MCF 10A (cell line): ENCODE data around the gene PATJ. TPM values are rescaled to one million over a fixed set of nuclear protein-coding genes. Genes with fewer than 3 reads are reported as not detected.
"Not testable (repeated sequence)": the region's sequence is repeated elsewhere in the genome, so short reads cannot be mapped to it uniquely, and the experiment has no call there.

Experiments used
- BruUV-seq: library from RNA; stranded (reverse); fragments of 400-500 nt; replicated peaks from 2 replicates; lab custom pipeline; 2021; lab: Mats Ljungman, UMichigan
- CTCF ChIA-PET: fragments of 300-600 bp; sonication (Branson Sonifier 250); formaldehyde crosslinking; extraction: SDS; loops from one replicate; lab custom pipeline; 2021; ENCODE audit warnings: antibody characterized with exemption, inconsistent platforms; lab: Yijun Ruan, JAX
- POLR2A ChIA-PET: fragments of 300-600, 350-650 bp; sonication (Branson Sonifier 250); formaldehyde crosslinking; extraction: SDS; loops from one replicate; lab custom pipeline; 2020; ENCODE audit warnings: antibody characterized with exemption, inconsistent platforms; lab: Yijun Ruan, JAX
- DNase-seq: peaks from one replicate; pipeline ENCODE4 v3.0.0-alpha.2; 2018; ENCODE audit not compliant: unreplicated experiment
- H3K27ac Mint-ChIP-seq: one replicate; pipeline ENCODE4 v1.8.0; 2022; ENCODE audit warnings: mild to moderate bottlenecking, low read depth, mixed read lengths; ENCODE audit not compliant: unreplicated experiment
- H3K27me3 Mint-ChIP-seq: one replicate; pipeline ENCODE4 v1.8.0; 2022; ENCODE audit warnings: mixed read lengths; ENCODE audit not compliant: insufficient read depth, unreplicated experiment
- H3K36me3 Mint-ChIP-seq: one replicate; pipeline ENCODE4 v1.8.0; 2022; ENCODE audit warnings: mild to moderate bottlenecking, moderate library complexity, mixed read lengths; ENCODE audit not compliant: insufficient read depth, unreplicated experiment
- H3K4me1 Mint-ChIP-seq: one replicate; pipeline ENCODE4 v1.8.0; 2022; ENCODE audit warnings: mixed read lengths; ENCODE audit not compliant: insufficient read depth, unreplicated experiment
- H3K4me3 Mint-ChIP-seq: one replicate; pipeline ENCODE4 v1.8.0; 2022; ENCODE audit warnings: mild to moderate bottlenecking, moderate library complexity, mixed read lengths; ENCODE audit not compliant: unreplicated experiment
- H3K9me3 Mint-ChIP-seq: one replicate; pipeline ENCODE4 v1.8.0; 2022; ENCODE audit warnings: mixed read lengths; ENCODE audit not compliant: unreplicated experiment
- intact Hi-C: fragments of 100-400 bp; cut with micrococcal nuclease; formaldehyde crosslinking; loops from 2 replicates; pipeline ENCODE4 v1.14.1; 2022
- total RNA-seq: library from RNA; stranded (reverse); gene quantifications from 2 replicates; pipeline ENCODE4 v1.2.3, GENCODE V29; 2022
- TF ChIP-seq, protein P1 (sequence below): fragments of 200-600 bp; IDR thresholded peaks from one replicate; pipeline ENCODE4 v1.8.0; 2022; ENCODE audit warnings: antibody characterized with exemption, mild to moderate bottlenecking; ENCODE audit not compliant: unreplicated experiment

Gene PATJ
- total RNA-seq, 1 experiment from 2014 or later, result 28.7 TPM

DNA sequence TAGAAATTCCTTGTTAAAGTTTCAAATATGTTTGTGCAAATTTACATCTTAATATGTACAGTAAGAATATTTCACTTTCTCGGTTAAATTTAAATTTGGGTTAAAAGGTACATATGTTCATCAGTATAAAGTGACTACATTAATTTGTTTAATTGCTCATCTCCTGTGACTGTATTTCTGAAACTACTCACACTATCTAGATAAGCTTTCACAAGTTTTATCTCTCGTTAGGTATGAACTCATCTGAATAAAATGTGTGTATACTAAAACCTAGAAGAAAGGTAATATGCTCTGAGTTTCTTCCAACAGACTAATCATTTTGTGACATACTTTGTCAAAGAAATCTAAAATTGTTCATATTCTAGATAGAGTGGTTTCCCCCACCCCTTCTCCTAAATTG, 150.7 kb downstream of the PATJ start:
- H3K4me3 Mint-ChIP-seq, result no peak overlapping the region
- CTCF ChIA-PET, result interaction anchor here (0.6 kb wide), 1 partner anchor 35 kb away, joined by 3 read pairs; no protein-coding TSS in a partner anchor
- no peak for DNase-seq
- H3K36me3 Mint-ChIP-seq, result peaks cover 29% of the 10 kb centered on the region
- H3K27me3 Mint-ChIP-seq, result no peaks in the 10 kb centered on the region
- no peak overlapping the region for H3K27ac Mint-ChIP-seq
- TF ChIP-seq, protein P1, sequence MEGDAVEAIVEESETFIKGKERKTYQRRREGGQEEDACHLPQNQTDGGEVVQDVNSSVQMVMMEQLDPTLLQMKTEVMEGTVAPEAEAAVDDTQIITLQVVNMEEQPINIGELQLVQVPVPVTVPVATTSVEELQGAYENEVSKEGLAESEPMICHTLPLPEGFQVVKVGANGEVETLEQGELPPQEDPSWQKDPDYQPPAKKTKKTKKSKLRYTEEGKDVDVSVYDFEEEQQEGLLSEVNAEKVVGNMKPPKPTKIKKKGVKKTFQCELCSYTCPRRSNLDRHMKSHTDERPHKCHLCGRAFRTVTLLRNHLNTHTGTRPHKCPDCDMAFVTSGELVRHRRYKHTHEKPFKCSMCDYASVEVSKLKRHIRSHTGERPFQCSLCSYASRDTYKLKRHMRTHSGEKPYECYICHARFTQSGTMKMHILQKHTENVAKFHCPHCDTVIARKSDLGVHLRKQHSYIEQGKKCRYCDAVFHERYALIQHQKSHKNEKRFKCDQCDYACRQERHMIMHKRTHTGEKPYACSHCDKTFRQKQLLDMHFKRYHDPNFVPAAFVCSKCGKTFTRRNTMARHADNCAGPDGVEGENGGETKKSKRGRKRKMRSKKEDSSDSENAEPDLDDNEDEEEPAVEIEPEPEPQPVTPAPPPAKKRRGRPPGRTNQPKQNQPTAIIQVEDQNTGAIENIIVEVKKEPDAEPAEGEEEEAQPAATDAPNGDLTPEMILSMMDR, result no peak
- H3K4me1 Mint-ChIP-seq, result no peaks in the 10 kb centered on the region
- POLR2A ChIA-PET, result no interaction called here
- no peaks in the 10 kb centered on the region for H3K9me3 Mint-ChIP-seq
- intact Hi-C loops, result no loop called here
- no TSS peak for BruUV-seq

GRCh38 chr1:61894296-61894695, 152.0 kb downstream of the PATJ start:
- intact Hi-C loops, POLR2A ChIA-PET, H3K27ac Mint-ChIP-seq, H3K9me3 Mint-ChIP-seq, H3K27me3 Mint-ChIP-seq, CTCF ChIA-PET, DNase-seq, H3K4me3 Mint-ChIP-seq, H3K4me1 Mint-ChIP-seq, BruUV-seq: not testable (repeated sequence)
- H3K36me3 Mint-ChIP-seq, result peaks cover 40% of the 10 kb centered on the region

DNA sequence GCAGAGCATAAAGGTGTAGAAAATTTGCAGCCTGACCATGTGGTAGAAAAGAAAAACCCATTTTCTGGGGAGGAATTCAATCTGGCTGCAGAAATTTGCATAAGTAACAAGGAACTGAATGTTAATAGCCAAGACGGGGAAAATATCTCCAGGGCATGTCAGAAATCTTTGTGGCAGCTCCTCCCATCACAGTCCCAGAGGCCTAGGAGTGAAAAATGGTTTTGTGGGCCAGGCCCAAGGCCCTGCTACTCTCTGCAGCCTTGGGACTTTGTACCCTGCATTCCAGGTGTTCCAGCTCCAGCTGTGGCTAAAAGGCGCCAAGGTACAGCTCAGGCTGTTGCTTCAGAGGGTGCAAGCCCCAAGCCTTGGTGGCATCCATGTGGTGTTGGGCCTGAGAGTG, 152.9 kb downstream of the PATJ start:
- ChIA-PET CTCF (no interaction called here), POLR2A (interaction anchor here (0.6 kb wide), 1 partner anchor 62 kb away, joined by 3 read pairs; no protein-coding TSS in a partner anchor)
- no TSS peak for BruUV-seq
- no peak for DNase-seq
- no peaks in the 10 kb centered on the region for H3K9me3 Mint-ChIP-seq
- no peaks in the 10 kb centered on the region for H3K4me1 Mint-ChIP-seq
- no peak overlapping the region for H3K4me3 Mint-ChIP-seq
- H3K27me3 Mint-ChIP-seq, result no peaks in the 10 kb centered on the region
- peaks cover 40% of the 10 kb centered on the region for H3K36me3 Mint-ChIP-seq
- intact Hi-C loops, result no loop called here
- H3K27ac Mint-ChIP-seq, result no peak overlapping the region
- TF ChIP-seq, protein P1, result no peak

DNA sequence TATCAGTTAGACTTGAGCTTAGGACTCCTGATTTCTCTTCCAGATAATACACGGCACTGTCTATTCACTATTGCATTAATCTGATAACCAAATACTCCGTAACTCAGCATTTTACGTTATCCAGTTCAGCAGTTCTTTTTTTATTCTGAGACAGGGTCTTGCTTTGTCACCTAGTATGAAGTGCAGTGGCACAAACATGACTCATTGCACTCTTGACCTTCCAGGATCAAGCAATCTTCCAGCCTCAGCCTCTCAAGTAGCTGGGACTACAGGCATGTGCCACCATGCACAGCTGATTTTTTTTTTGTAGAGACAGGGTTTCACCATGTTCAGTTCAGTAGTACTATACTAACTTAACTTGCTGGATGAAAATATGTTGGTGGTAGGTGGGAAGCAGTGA, 156.4 kb downstream of the PATJ start:
- no peak for DNase-seq
- Mint-ChIP-seq H3K4me1 (no peaks in the 10 kb centered on the region), H3K27ac (no peak overlapping the region), H3K27me3 (no peaks in the 10 kb centered on the region), H3K4me3 (no peak overlapping the region), H3K9me3 (no peaks in the 10 kb centered on the region), H3K36me3 (peaks cover 38% of the 10 kb centered on the region)
- POLR2A ChIA-PET, result no interaction called here
- TF ChIP-seq, protein P1, result no peak
- no TSS peak for BruUV-seq
- intact Hi-C loops, result no loop called here
- CTCF ChIA-PET, result interaction anchor here (0.7 kb wide), 3 partner anchors 23 to 878 kb away, joined by 3 to 4 read pairs (median 4); no protein-coding TSS in a partner anchor
